T-helper 1 cell treated with Interleukin-12 subunit alpha and Interleukin-12 subunit beta and Interleukin-4 antibody, amounts not matched to agents 30 μg/mL and 1 μg/mL, for 36 hours (primary cell): ENCODE measurements around the gene OLFM3.

Experiments
- H3K27ac Mint-ChIP-seq: one replicate; pipeline ENCODE4 v1.8.0; 2021; ENCODE audit warnings: mild to moderate bottlenecking, mixed read lengths
- H3K27me3 Mint-ChIP-seq: one replicate; pipeline ENCODE4 v1.8.0; 2021; ENCODE audit warnings: low read depth, mixed read lengths
- H3K36me3 Mint-ChIP-seq: one replicate; pipeline ENCODE4 v1.8.0; 2021; ENCODE audit warnings: low read depth, mixed read lengths
- H3K4me1 Mint-ChIP-seq: one replicate; pipeline ENCODE4 v1.8.0; 2021; ENCODE audit warnings: low read depth, mixed read lengths
- H3K4me3 Mint-ChIP-seq: one replicate; pipeline ENCODE4 v1.8.0; 2021; ENCODE audit warnings: mild to moderate bottlenecking, moderate library complexity, mixed read lengths
- H3K9me3 Mint-ChIP-seq: one replicate; pipeline ENCODE4 v1.8.0; 2021; ENCODE audit warnings: mixed read lengths

The OLFM3 gene

GRCh38 chr1:101996825-101997465 is at the start of gene OLFM3:
Gene OLFM3 (minus strand): TSS chr1:101996926.
- no peaks in the 10 kb centered on the region for H3K4me1 Mint-ChIP-seq
- H3K36me3 Mint-ChIP-seq, result no peaks in the 10 kb centered on the region
- H3K27ac Mint-ChIP-seq, result no peak within 1 kb of the TSS
- H3K4me3 Mint-ChIP-seq, result no peak within 1 kb of the TSS
- peaks cover 18% of the 10 kb centered on the region for H3K27me3 Mint-ChIP-seq
- H3K9me3 Mint-ChIP-seq, result no peaks in the 10 kb centered on the region

DNA sequence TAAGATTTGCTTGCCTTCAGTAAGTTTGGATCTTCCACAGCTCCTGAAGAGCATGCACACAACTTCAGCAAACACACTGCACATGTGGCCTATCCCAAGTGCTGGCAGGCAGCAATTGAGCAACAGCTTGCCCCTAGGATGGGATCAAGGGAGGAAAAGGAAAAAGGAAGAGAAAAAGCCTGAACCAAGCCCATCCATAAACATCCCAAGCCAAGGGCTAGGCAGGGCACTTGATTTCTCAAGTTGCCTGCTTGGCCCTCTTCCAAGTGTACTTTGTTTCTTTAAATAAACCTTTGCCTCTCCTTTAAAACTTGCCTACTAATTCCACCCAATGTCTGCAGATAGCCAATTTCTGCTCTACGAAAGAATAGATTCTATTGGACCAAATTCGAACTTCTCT is 49.0 kb upstream of the OLFM3 start:
- Mint-ChIP-seq H3K27me3 (no peaks in the 10 kb centered on the region), H3K9me3 (no peaks in the 10 kb centered on the region)

GRCh38 chr1:102032534-102032933 is 35.8 kb upstream of the OLFM3 start:
- no peaks in the 10 kb centered on the region for H3K36me3 Mint-ChIP-seq
- no peaks in the 10 kb centered on the region for H3K9me3 Mint-ChIP-seq
- H3K4me1 Mint-ChIP-seq, result no peaks in the 10 kb centered on the region
- H3K4me3 Mint-ChIP-seq, result no peak overlapping the region
- H3K27me3 Mint-ChIP-seq, result no peaks in the 10 kb centered on the region
- H3K27ac Mint-ChIP-seq, result no peak overlapping the region

More for the DNA sequence above, 49.0 kb upstream of the OLFM3 start:
- H3K27ac Mint-ChIP-seq, result no peak overlapping the region
- no peaks in the 10 kb centered on the region for H3K4me1 Mint-ChIP-seq
- no peak overlapping the region for H3K4me3 Mint-ChIP-seq
- H3K36me3 Mint-ChIP-seq, result no peaks in the 10 kb centered on the region

DNA sequence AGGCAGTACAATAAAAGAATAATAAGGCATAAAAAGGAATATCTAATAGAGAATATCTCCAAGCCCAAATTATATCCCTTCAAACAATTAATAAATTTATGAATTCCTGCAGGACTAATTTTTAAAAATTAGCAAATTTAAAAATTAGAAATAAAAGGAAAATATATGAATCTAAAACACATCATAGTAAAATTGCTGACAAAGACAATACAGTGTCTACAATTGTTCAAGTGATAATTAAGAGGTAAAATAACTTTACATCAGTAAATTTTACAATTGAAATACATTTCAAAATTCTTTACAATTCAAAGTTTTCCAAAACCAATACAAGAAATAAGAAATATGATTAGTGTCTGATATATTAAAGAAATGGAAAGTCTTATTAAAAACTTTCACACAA is 22.8 kb upstream of the OLFM3 start:
- H3K4me1 Mint-ChIP-seq, result no peaks in the 10 kb centered on the region
- no peaks in the 10 kb centered on the region for H3K27me3 Mint-ChIP-seq
- H3K27ac Mint-ChIP-seq, result no peak overlapping the region
- no peaks in the 10 kb centered on the region for H3K36me3 Mint-ChIP-seq
- H3K9me3 Mint-ChIP-seq, result peaks cover 12% of the 10 kb centered on the region
- H3K4me3 Mint-ChIP-seq, result no peak overlapping the region

DNA sequence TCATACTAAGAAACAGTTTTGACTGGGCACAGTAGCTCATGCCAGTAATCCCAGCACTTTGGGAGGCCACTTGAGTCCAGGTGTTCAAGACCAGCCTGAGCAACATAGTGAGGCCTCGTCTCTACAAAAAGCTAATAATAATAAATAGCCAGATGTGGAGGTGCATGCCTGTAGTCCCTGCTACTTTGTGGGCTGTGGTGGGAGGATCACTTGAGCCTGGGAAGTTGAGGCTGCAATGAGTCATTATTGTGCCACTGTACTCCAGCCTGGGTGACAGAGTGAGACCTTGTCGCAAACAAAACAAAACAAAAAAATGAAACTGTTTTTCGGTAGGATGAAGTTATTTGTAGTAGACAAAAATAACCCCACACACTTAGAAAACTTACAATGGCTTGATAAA is 19.0 kb upstream of the OLFM3 start:
- Mint-ChIP-seq H3K27ac (no peak overlapping the region), H3K27me3 (no peaks in the 10 kb centered on the region), H3K36me3 (no peaks in the 10 kb centered on the region), H3K4me1 (no peaks in the 10 kb centered on the region), H3K4me3 (no peak overlapping the region), H3K9me3 (peaks cover 3% of the 10 kb centered on the region)

- Mint-ChIP-seq H3K27me3 (peaks cover 3% of the 10 kb centered on the region), H3K27ac (no peak overlapping the region), H3K4me3 (no peak overlapping the region), H3K4me1 (no peaks in the 10 kb centered on the region), H3K36me3 (no peaks in the 10 kb centered on the region), H3K9me3 (no peaks in the 10 kb centered on the region)
Observed at GRCh38 chr1:102002057-102002456, 5.3 kb upstream of the OLFM3 start.

- Mint-ChIP-seq H3K4me3 (no peak overlapping the region), H3K36me3 (no peaks in the 10 kb centered on the region), H3K4me1 (no peaks in the 10 kb centered on the region), H3K27me3 (peaks cover 18% of the 10 kb centered on the region), H3K27ac (no peak overlapping the region), H3K9me3 (no peaks in the 10 kb centered on the region)
Observed at GRCh38 chr1:101995984-101996745, 561 bp downstream of the OLFM3 start.

DNA sequence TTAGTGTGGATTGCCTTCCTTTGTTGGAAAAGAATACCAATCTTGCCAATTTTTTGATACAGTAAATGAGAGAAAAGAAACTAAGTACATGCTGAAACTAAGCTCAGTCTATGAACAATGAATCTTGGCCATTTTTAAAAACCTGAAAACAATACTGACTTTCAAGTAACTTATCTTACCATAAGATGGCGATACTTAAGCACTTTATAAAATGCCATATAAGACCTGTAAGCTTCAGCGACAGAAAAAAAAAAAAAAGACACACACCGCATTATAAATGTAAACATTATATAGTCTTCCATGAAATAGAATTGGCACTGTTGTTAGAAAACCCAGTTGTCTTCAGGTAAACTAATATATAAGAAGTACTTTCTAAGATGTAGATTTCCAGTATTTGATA is 3.0 kb downstream of the OLFM3 start:
- H3K27me3 Mint-ChIP-seq, result peaks cover 18% of the 10 kb centered on the region
- H3K27ac Mint-ChIP-seq, result no peak overlapping the region
- no peaks in the 10 kb centered on the region for H3K4me1 Mint-ChIP-seq
- H3K4me3 Mint-ChIP-seq, result no peak overlapping the region
- no peaks in the 10 kb centered on the region for H3K9me3 Mint-ChIP-seq
- no peaks in the 10 kb centered on the region for H3K36me3 Mint-ChIP-seq

GRCh38 chr1:101992821-101993575 is 3.7 kb downstream of the OLFM3 start:
- Mint-ChIP-seq H3K4me3 (no peak overlapping the region), H3K27me3 (peaks cover 18% of the 10 kb centered on the region), H3K36me3 (no peaks in the 10 kb centered on the region), H3K4me1 (no peaks in the 10 kb centered on the region), H3K9me3 (no peaks in the 10 kb centered on the region), H3K27ac (no peak overlapping the region)

DNA sequence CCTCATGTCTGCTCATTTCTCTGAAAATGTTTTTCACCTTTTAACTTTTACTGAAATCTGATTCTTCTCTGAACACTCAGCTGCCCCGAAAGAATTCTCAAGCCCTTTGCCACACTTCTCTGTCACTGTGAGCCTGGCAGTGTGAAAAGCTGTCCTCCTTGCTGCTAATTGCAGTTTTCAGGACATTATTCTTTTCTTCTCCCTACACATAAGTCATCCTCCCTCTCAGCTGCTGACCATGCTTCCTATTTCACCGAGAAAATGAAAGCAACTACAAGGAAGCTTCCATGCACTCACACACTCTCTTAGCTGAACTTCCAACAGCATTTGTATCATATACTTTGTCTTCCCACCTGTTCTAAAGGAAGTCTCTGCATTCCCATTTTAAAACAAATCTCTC is 15.8 kb downstream of the OLFM3 start:
- H3K27me3 Mint-ChIP-seq, result no peaks in the 10 kb centered on the region
- H3K27ac Mint-ChIP-seq, result no peak overlapping the region
- H3K4me3 Mint-ChIP-seq, result no peak overlapping the region
- no peaks in the 10 kb centered on the region for H3K4me1 Mint-ChIP-seq
- H3K9me3 Mint-ChIP-seq, result no peaks in the 10 kb centered on the region
- H3K36me3 Mint-ChIP-seq, result no peaks in the 10 kb centered on the region

DNA sequence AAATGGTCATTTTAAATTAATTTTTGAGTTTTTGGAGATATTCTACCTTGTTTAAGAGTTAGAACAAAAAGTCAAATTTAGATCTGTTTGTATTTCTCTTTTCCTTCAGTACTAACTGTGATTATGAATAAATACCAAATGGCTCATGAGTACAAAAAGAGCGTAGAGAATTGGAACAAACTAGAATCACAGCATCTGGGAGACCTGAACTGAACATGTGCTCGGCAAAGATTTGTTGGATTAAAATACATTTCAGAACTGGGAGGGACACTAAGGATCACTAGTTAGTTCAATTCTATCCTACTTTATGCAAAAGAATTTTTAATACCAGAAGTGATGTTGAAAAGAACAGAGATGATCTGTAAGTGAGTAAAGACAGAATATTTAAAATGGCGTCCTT is 19.5 kb downstream of the OLFM3 start:
- no peaks in the 10 kb centered on the region for H3K9me3 Mint-ChIP-seq
- no peak overlapping the region for H3K27ac Mint-ChIP-seq
- H3K36me3 Mint-ChIP-seq, result no peaks in the 10 kb centered on the region
- H3K4me3 Mint-ChIP-seq, result no peak overlapping the region
- no peaks in the 10 kb centered on the region for H3K4me1 Mint-ChIP-seq
- no peaks in the 10 kb centered on the region for H3K27me3 Mint-ChIP-seq

GRCh38 chr1:101976161-101976560 is 20.6 kb downstream of the OLFM3 start:
- no peaks in the 10 kb centered on the region for H3K9me3 Mint-ChIP-seq
- no peak overlapping the region for H3K27ac Mint-ChIP-seq
- H3K36me3 Mint-ChIP-seq, result no peaks in the 10 kb centered on the region
- no peak overlapping the region for H3K4me3 Mint-ChIP-seq
- no peaks in the 10 kb centered on the region for H3K4me1 Mint-ChIP-seq
- no peaks in the 10 kb centered on the region for H3K27me3 Mint-ChIP-seq

GRCh38 chr1:101975371-101975770 is 21.4 kb downstream of the OLFM3 start:
- H3K27me3 Mint-ChIP-seq, result no peaks in the 10 kb centered on the region
- H3K27ac Mint-ChIP-seq, result no peak overlapping the region
- no peaks in the 10 kb centered on the region for H3K9me3 Mint-ChIP-seq

GRCh38 chr1:101974599-101975274 is 22.0 kb downstream of the OLFM3 start:
- Mint-ChIP-seq H3K36me3 (no peaks in the 10 kb centered on the region), H3K4me1 (no peaks in the 10 kb centered on the region), H3K27me3 (no peaks in the 10 kb centered on the region), H3K9me3 (no peaks in the 10 kb centered on the region), H3K4me3 (no peak overlapping the region), H3K27ac (no peak overlapping the region)

More at GRCh38 chr1:101975371-101975770, 21.4 kb downstream of the OLFM3 start:
- no peaks in the 10 kb centered on the region for H3K36me3 Mint-ChIP-seq
- H3K4me3 Mint-ChIP-seq, result no peak overlapping the region
- H3K4me1 Mint-ChIP-seq, result no peaks in the 10 kb centered on the region
